Epithelial cell of prostate (primary cell): ENCODE data around the gene POC1B.

ENCODE experiments used
- DNase-seq: peaks from one replicate; pipeline ENCODE4 v3.0.0-alpha.2; 2011; ENCODE audit warnings: low read depth, low spot score
- H3K27ac ChIP-seq: fragments of 450-650 bp; 2 replicates; pipeline ENCODE4 v1.5.1; 2017; ENCODE audit warnings: mild to moderate bottlenecking

The POC1B gene

GRCh38 chr12:89501793-89502192, 24.1 kb downstream of the POC1B start:
- H3K27ac ChIP-seq: peak overlapping the region; percentile 48
- no peak for DNase-seq

GRCh38 chr12:89499857-89500256, 26.0 kb downstream of the POC1B start:
- no peak for DNase-seq
- H3K27ac ChIP-seq: no peak overlapping the region

DNA sequence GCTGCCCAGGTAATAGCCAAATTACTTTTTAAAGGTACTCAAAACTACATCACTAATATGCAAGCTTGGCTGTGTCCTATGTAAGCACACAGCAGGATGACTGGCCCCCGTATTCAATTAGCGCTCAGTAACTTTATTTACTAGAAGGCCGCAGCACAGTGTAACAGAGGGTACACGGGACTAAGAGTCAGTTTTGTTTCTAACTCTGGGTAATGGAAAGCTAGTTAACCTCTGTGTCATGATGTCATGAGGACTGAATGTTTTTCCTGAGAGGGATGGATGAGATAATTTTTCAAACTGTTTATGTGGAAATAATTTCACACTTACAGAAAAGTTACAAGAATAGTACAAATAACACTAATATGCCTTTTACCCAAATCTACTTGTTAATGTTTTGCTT, 28.4 kb downstream of the POC1B start:
- DNase-seq: no peak
- H3K27ac ChIP-seq: no peak overlapping the region

GRCh38 chr12:89497005-89497404, 28.8 kb downstream of the POC1B start:
- H3K27ac ChIP-seq: no peak overlapping the region

GRCh38 chr12:89494411-89495231, 31.2 kb downstream of the POC1B start:
- DNase-seq: no peak
- peak overlapping the region; percentile 27 for H3K27ac ChIP-seq

More at GRCh38 chr12:89497005-89497404, 28.8 kb downstream of the POC1B start:
- no peak for DNase-seq

DNA sequence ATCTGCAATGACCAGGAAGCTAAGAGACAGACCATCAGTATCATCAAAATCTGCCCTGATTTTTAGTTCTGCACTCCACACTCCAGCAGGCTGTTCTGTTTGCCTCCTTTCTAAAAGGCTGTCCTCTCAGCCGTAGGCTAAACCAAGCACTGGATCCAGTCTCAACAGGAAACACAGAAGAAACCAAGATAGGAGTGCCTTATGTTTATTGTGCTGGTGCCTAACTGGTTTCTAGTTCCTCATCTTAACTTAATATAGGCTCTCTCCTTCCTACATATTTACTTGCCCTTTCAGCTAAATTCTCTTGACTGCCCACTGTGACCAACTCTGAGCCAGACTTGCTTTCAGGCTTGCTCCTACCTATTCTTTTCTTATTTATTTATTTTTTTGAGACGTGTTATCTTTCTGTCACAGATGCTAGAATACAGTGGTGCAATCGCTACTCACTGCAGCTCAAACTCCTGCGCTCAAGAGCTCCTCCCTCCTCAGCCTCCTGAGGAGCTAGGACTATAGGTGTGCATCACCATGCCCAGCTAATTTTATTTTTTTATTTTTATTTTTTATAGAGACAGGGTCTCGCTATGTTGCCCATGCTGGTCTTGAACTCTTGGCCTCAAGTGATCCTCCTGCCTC, 32.1 kb downstream of the POC1B start:
- H3K27ac ChIP-seq: no peak overlapping the region
- no peak for DNase-seq

DNA sequence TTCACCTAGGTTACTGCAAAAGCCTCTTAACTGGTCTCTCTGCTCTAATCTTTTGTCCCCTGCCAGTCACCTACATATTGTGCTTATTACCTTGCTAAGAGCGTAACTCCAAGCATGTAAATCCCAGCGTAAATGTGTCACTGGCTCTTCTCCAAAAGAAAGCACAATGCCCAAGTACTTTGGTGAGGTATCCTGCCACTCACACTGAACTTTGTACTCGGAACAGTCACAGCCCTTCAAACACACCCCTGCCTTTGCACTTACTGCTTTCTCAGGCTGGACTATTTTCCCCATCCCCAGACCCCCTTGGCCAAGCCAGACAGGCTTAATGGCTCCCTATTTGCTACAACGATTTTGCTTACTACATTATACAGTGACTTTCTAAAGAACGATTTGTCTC, 33.0 kb downstream of the POC1B start:
- no peak for DNase-seq
- H3K27ac ChIP-seq: no peak overlapping the region

DNA sequence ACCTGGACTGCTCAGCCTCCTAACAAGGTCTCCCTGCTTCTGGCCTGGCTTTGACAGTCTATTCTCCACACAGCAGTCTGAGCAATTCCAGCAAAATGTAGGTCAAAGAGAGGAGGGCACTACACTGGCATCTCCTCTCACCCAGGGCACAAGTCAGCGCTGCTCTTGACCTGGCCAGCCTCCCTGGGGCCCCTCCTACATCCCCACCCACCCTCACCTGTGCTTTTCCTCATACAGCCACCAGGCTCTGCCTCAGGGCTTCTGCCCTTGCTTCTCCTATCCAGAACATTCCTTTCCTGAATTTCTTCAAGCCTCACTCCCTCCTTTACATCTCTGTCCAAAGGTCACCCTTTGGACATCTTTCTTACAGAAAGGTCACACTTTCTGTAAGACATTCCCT, 34.9 kb downstream of the POC1B start:
- no peak for DNase-seq
- H3K27ac ChIP-seq: no peak overlapping the region

DNA sequence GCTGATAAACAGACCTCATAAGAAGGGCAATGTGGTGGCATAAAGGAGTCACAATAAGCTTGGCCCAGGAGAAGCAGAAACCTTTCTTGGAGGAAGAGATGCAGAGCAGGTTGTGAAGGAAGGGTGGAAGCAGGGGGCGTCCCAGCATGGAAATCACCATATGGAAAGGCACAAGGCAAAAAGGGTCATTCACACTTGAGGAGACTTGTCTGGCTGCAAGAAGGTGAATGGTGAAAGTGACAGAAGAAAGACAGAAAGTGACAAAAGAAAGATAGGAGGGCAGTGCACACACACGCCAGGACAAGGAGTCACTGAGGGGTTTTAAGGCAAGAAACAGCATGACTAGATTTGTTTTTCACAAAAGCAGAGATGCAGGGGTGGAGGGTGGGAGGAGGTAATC, 39.6 kb downstream of the POC1B start:
- no peak overlapping the region for H3K27ac ChIP-seq
- no peak for DNase-seq

DNA sequence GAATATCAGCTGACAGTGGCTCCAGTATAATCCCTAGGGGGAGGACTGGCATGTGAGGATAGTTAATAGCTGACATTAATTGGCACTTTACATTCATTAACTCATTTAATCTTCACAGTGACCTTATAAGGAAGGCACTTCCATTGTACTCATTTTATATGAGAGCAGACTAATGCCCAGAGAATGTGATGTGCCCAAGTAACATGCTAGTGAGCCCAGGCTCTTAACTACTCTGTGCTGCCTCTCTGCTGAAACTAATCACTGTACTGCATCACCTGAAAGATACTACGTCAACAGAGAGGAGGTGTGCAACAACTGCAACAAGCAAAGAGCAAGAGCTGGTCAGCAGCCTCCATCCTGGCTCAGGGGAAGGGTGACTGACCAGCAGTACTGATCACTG, 41.4 kb downstream of the POC1B start:
- H3K27ac ChIP-seq: peak overlapping the region; percentile 4
- DNase-seq: no peak

DNA sequence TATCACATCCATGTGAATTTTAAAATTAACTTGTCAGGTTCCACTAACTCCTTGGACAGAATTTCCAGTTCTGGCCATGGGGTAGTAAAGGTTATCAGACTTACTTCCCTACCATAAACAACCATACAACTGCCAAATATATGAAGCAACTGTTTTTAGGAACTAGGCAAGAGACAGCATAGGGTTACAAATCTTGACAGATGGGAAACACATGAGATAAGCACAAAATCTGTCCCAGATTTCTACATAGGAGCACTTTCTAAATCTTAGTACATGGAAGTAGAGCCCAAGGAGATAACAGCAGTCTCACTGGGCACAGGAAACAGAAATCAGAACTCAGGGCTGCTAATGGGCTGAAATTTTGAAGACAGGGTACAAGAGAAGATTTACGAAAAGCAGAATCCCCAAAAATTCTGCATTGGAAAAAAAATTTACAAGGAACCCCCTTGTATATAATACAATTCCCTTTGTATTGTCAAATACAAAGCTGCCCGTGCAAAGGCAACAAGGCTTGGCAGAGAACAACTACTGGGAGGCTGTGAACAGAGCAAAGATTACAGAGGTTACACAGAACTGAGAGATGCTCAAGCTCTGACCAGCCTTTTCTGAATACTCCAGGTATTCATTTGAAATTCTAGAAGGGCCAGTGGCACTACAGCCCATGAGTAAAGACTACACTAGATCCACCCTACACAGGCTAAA, 44.5 kb downstream of the POC1B start:
- no peak for DNase-seq
- no peak overlapping the region for H3K27ac ChIP-seq

GRCh38 chr12:89479982-89480381, 45.9 kb downstream of the POC1B start:
- DNase-seq: no peak
- H3K27ac ChIP-seq: no peak overlapping the region

- DNase-seq: no peak
- no peak overlapping the region for H3K27ac ChIP-seq
Observed at GRCh38 chr12:89477633-89478279, 48.1 kb downstream of the POC1B start.

DNA sequence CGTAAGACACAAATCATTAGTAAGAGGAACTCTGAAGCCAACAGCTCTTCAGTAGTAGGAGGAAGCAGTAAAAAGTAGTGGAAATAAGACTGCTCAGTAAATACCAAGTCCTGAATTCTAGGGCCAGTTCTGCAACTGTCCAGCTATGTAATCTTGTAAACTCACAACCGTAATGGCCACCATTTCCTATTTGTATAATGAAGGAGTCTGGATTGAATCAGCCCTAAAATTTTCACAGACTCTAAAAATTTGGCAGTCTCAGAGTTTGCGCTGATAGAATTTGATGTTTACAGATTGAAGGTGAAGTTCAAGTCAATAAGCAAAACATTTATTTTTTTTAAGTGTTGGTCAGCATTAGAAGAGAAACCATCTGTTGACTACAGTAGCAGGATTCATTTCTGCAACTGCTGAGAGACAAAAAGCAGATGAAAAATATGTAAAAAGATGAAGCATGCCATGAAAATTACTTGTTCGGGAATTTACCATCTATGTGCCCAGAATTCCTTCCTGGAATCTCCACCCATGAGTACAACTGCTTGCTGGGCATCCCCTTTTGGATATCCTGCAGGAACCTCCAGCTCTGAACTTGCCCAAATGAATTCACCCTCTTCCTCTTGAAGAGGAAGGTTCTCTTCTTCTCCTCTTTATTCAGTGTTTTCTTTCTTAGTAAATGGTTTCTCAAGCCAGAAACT, 48.8 kb downstream of the POC1B start:
- DNase-seq: no peak

GRCh38 chr12:89476232-89476631, 49.6 kb downstream of the POC1B start:
- no peak overlapping the region for H3K27ac ChIP-seq
- DNase-seq: no peak

More for the DNA sequence above, 48.8 kb downstream of the POC1B start:
- H3K27ac ChIP-seq: no peak overlapping the region

- H3K27ac ChIP-seq: peak overlapping the region; percentile 27
- DNase-seq: no peak
Observed at GRCh38 chr12:89475203-89475990, 50.5 kb downstream of the POC1B start.

DNA sequence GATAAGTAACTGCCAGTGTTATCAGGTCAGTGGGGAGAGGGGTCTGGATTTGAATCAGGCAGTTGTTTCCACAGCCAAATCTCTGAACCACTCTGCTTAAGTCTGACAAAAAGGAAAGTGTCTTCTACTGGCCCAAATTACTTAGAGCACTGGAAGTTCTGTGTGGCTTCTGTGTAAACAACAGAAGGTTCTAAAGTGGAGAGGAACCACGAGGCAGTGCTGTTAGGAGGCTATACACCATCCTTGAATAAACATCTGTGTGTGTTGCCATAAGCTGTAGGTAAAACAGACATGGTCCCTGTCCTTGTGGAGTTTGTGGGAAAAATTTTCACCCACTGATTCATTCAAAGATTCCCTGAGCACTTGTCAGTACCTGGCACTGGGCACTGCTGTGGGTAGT, 51.2 kb downstream of the POC1B start:
- DNase-seq: no peak
- H3K27ac ChIP-seq: peak overlapping the region; percentile 27

DNA sequence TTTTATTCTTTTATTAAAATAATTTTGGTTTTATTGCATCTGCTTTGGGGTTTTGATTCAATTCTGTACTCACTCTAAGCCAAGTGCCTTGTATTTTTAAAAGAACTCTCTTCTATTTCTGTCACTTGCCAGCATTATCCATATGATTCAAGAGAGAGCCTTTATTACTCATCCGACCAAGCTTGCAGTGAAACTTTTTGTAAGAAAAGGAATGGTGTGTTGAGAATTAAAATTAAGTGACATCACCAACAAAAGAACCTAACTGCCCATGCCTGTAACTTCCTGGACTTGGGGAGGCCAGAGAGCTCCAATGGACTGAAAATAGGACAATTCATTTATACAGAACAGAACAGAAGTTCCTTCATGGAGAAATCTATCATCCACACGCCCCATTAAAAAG, 53.3 kb downstream of the POC1B start:
- DNase-seq: no peak
- H3K27ac ChIP-seq: peak overlapping the region; percentile 64

GRCh38 chr12:89470741-89471509, 54.9 kb downstream of the POC1B start:
- H3K27ac ChIP-seq: peak overlapping the region; percentile 64
- DNase-seq: no peak
